HG02588 (cell line): ENCODE data around the gene PPIP5K2.

Source experiments
- ATAC-seq: cut with Tn5 transposase; IDR thresholded peaks from one replicate; pipeline ENCODE4 v1.9.1; 2021; ENCODE audit warnings: mild to moderate bottlenecking, moderate library complexity; ENCODE audit not compliant: unreplicated experiment

PPIP5K2 gene

GRCh38 chr5:103235891-103236290 lies 115.8 kb downstream of the PPIP5K2 start:
- no peak for ATAC-seq

- ATAC-seq = no peak
These were observed 117.7 kb downstream of the PPIP5K2 start for GRCh38 chr5:103237778-103238177.

- ATAC-seq = no peak
These were observed 123.6 kb downstream of the PPIP5K2 start for GRCh38 chr5:103243665-103244064.

GRCh38 chr5:103244398-103244797 lies 124.3 kb downstream of the PPIP5K2 start:
- ATAC-seq = no peak

GRCh38 chr5:103245761-103246160 lies 125.7 kb downstream of the PPIP5K2 start:
- no peak for ATAC-seq

GRCh38 chr5:103247118-103247517 lies 127.0 kb downstream of the PPIP5K2 start:
- no peak for ATAC-seq

GRCh38 chr5:103249068-103249467 lies 129.0 kb downstream of the PPIP5K2 start:
- no peak for ATAC-seq

- ATAC-seq = no peak
These were observed 134.8 kb downstream of the PPIP5K2 start for GRCh38 chr5:103254921-103255320.

GRCh38 chr5:103255691-103256090 lies 135.6 kb downstream of the PPIP5K2 start:
- no peak for ATAC-seq

- no peak for ATAC-seq
These were observed 136.1 kb downstream of the PPIP5K2 start for GRCh38 chr5:103256178-103256577.

- ATAC-seq = peak; percentile 80
These were observed 138.4 kb downstream of the PPIP5K2 start, which contains the start of gene MACIR for GRCh38 chr5:103258368-103258956. TSS of gene MACIR (plus strand) at chr5:103258763. CDS start at chr5:103275920, 17,157 bp downstream.

- peak; percentile 38 for ATAC-seq
These were observed 139.0 kb downstream of the PPIP5K2 start for GRCh38 chr5:103258957-103259704.

GRCh38 chr5:103259705-103260355 lies 139.7 kb downstream of the PPIP5K2 start:
- ATAC-seq = no peak

GRCh38 chr5:103260951-103261350 lies 140.8 kb downstream of the PPIP5K2 start:
- ATAC-seq = peak; percentile 24
